Psoas muscle (tissue), 8 donors: ENCODE measurements around the gene APOLD1. TPM values are rescaled to one million over a fixed set of nuclear protein-coding genes. Genes with fewer than 3 reads are reported as not detected.

Experiments
- ATAC-seq, 4 donors: fragments of 200-7000 bp; cut with Tn5 transposase; one replicate each; pipeline ENCODE4 v1.9.1; 2020; ENCODE audit warnings: moderate library complexity in 3 of 4, mild to moderate bottlenecking in 2 of 4
- DNase-seq, 2 donors: peaks; one replicate each; pipeline ENCODE4 v3.0.0-alpha.2; 2020
- H3K27ac ChIP-seq: fragments of 200-600 bp; one replicate; pipeline ENCODE4 v1.8.0; 2022
- H3K27me3 ChIP-seq, 3 donors: fragments of 200-600 bp in 1 of 3; one replicate each; pipeline versions ENCODE4 v1.6.1 to v1.8.0; 2013 to 2022; ENCODE audit warnings: low read length in 2 of 3, mild to moderate bottlenecking in 2 of 3, moderate library complexity in 1 of 3; ENCODE audit not compliant: insufficient read depth in 3 of 3
- H3K36me3 ChIP-seq, 2 donors: fragments of 200-600 bp in 1 of 2; one replicate each; pipeline versions ENCODE4 v1.6.1 to v1.8.0; 2013 to 2022; ENCODE audit warnings: low read depth in 1 of 2, mild to moderate bottlenecking in 1 of 2, moderate library complexity in 1 of 2; ENCODE audit not compliant: insufficient read depth in 1 of 2
- H3K4me1 ChIP-seq: fragments of 200-600 bp; one replicate; pipeline ENCODE4 v1.8.0; 2022
- H3K4me3 ChIP-seq: fragments of 200-600 bp; one replicate; pipeline ENCODE4 v1.8.0; 2022; ENCODE audit warnings: mild to moderate bottlenecking
- H3K9me3 ChIP-seq: fragments of 200-600 bp; one replicate; pipeline ENCODE4 v1.8.0; 2022
- CTCF ChIP-seq: fragments of 200-600 bp; IDR thresholded peaks from one replicate; pipeline ENCODE4 v1.8.0; 2022; ENCODE audit warnings: antibody characterized with exemption
- WGBS, 3 donors: extraction: QIAGEN DNeasy Blood & Tissue Kit; methylation state at CpG; one replicate each; pipeline versions ENCODE4 v1.1.6 to v1.1.7; 2013; 5-methylcytosine and 5-hydroxymethylcytosine counted together
- intact Hi-C, 2 donors: fragments of 100-400 bp; cut with DNase I; formaldehyde crosslinking; loops; one replicate each; pipeline versions ENCODE4 v1.11.0 to v1.14.2; 2022
- polyA plus RNA-seq, 3 donors: library from polyadenylated mRNA; stranded (reverse); fragments of 200-250 nt; gene quantifications; one replicate each; pipeline ENCODE4 v1.2.3, GENCODE V29; 2013
- total RNA-seq, 4 donors: library from RNA; stranded (reverse); fragmentation: NEBNext Ultra II Directional in 2 of 4; extraction: Animal tissue kit (Norgen Biotek cat#: 25700) in 2 of 4; gene quantifications; one replicate each; pipeline versions ENCODE4 v1.2.1 to v1.2.4, GENCODE V29; 2021 to 2023
- donor health status: healthy with polysubstance abuse.
- donor health status: DM: no; HTN: no; CAD: no; lungs with moderate emphysema.
- donor health status: Bipolar disorder and iron deficiency.
- donor health status: healthy.
- donor health status: DM: yes; HTN: yes; CAD: no.
- donor health status: DM: no; HTN: no; CAD: no.
- donor health status: DM: no; HTN: no; CAD: no.
- donor health status: DM: yes; HTN: yes; CAD: no.

The APOLD1 gene
- total and polyA plus RNA-seq, 7 donors: 6.1 to 22.6 (median 17.0) TPM

DNA sequence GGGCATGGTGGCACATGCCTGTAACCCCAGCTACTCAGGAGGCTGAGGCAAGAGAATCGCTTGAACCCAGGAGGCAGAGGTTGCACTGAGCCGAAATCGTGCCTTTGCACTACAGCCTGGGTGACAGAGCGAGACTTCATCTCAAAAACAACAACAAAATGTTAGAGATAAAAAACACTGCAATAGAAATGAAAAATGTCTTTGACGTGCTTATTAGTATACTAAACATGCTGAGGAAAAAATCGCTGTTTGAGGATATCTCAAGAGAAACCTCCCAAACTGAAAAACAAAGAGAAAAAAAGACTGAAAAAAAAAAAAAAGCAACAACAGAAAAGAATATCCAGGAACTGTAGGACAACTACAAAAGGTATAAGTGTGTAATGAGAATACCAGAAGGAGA lies 15.2 kb upstream of the APOLD1 start:
- 96 to 97% (median 97%) methylated on average over 6 of the region's 6 CpGs for WGBS, 3 donors
- Histone ChIP-seq H3K36me3 (no peaks in the 10 kb centered on the region), H3K27ac (no peak overlapping the region), H3K27me3 (no peaks in the 10 kb centered on the region), H3K4me3 (no peak overlapping the region), H3K9me3 (peaks cover 4% of the 10 kb centered on the region), H3K4me1 (no peaks in the 10 kb centered on the region)
- ATAC-seq: no peak
- no peak for TF ChIP-seq CTCF
- intact Hi-C loops: no loop called here
- no peak for DNase-seq

DNA sequence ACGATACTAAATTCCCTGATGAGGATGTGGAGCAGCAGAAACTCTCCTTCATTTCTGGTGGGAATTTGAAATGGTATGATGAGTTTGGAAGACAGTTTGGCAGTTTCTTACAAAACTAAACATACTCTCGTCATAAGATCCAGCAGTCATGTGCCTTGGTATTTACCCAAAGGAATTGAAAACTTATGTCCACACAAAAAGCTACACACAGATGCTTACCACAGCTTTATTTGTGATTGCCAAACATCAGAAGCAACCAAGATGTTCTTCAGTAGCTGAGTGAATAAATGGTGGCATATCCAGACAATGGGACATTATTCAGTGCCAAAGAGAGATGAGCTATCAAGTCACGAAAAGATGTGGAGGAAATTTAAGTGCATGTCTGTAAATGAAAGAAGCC lies 10.7 kb upstream of the APOLD1 start:
- intact Hi-C loops: no loop called here
- H3K36me3 ChIP-seq: no peaks in the 10 kb centered on the region
- no peak for TF ChIP-seq CTCF
- no peak overlapping the region for H3K4me3 ChIP-seq
- ATAC-seq (no peak), DNase-seq (no peak)
- peaks cover 3% of the 10 kb centered on the region for H3K4me1 ChIP-seq
- H3K27ac ChIP-seq: no peak overlapping the region
- H3K27me3 ChIP-seq: no peaks in the 10 kb centered on the region
- WGBS, 3 donors: 83 to 87% (median 83%) methylated on average over 3 of the region's 3 CpGs
- H3K9me3 ChIP-seq: peaks cover 4% of the 10 kb centered on the region

DNA sequence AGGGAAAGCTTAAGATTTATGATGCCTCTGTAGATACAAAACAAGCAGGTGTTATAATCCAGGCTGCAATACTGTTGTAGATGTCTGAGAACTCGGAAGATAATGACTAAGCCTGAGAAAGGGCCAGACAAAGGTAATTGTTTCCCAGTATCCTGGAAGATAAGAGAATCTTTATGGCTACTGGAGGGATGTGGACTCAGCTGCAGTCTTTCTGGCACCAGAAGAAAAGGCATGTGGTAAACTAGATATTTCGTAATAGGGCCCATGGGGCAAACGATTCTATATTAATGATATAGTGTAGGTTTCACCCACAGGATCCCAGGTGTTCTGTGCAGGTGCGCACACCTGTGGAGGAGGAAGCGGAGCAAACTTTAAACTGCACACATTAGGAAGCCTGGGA lies 9.2 kb upstream of the APOLD1 start:
- H3K4me1 ChIP-seq: peaks cover 6% of the 10 kb centered on the region
- H3K4me3 ChIP-seq: no peak overlapping the region
- ATAC-seq: no peak
- no peaks in the 10 kb centered on the region for H3K36me3 ChIP-seq
- no peak for TF ChIP-seq CTCF
- no peak overlapping the region for H3K27ac ChIP-seq
- H3K27me3 ChIP-seq: no peaks in the 10 kb centered on the region
- H3K9me3 ChIP-seq: no peaks in the 10 kb centered on the region
- DNase-seq: no peak
- 63 to 70% (median 64%) methylated on average over 5 of the region's 5 CpGs for WGBS, 3 donors
- intact Hi-C loops: no loop called here

DNA sequence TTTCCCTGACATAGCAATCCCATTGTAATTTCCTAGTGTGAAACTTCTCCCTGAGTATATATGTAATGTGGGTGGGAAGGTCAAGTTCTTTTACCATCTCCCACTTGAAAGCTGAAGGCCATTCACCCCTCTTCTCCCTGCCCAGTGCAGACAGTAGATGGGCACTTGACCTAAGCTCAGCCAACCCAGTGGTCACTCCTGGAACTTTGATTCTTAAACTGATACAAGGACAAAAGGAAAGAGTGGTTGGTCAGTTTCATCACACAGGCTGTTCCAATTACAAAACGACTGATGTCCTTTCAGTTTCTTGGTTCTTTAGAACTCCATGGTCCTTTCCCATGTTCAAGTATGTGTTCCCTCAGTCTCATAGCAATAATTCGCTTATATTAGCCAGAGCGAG lies 8.4 kb upstream of the APOLD1 start:
- H3K27me3 ChIP-seq: no peaks in the 10 kb centered on the region
- peaks cover 6% of the 10 kb centered on the region for H3K4me1 ChIP-seq
- intact Hi-C loops: no loop called here
- no peaks in the 10 kb centered on the region for H3K36me3 ChIP-seq
- no peaks in the 10 kb centered on the region for H3K9me3 ChIP-seq
- ATAC-seq (no peak), DNase-seq (no peak)
- TF ChIP-seq CTCF: no peak
- WGBS, 3 donors: 78 to 81% (median 79%) methylated on average over 3 of the region's 3 CpGs
- no peak overlapping the region for H3K27ac ChIP-seq
- no peak overlapping the region for H3K4me3 ChIP-seq

DNA sequence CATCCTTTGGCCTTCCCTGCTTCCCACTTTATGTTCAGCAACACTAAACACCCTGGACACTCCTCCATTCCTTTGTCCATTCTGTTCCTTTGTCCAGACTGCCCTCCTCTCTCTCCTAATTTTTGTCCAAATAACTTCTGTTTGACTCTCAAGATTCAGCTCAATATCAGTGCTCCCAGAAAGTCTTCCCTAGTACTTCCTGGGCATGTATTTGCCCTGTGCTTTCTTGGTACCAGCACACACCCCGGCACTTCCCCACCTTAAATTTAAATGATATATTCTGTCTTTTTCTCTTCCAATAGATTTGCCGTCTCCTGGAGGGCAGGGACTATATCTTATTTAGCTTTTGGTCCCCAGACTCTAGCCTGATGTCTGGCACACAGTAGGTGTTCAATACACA lies 6.5 kb upstream of the APOLD1 start:
- no peaks in the 10 kb centered on the region for H3K36me3 ChIP-seq
- H3K27ac ChIP-seq: no peak overlapping the region
- peaks cover 6% of the 10 kb centered on the region for H3K4me1 ChIP-seq
- H3K27me3 ChIP-seq: no peaks in the 10 kb centered on the region
- no peaks in the 10 kb centered on the region for H3K9me3 ChIP-seq
- WGBS, 3 donors: 88 to 93% (median 93%) methylated on average over 2 of the region's 2 CpGs
- H3K4me3 ChIP-seq: no peak overlapping the region
- no peak for DNase-seq
- no peak for ATAC-seq
- TF ChIP-seq CTCF: no peak
- intact Hi-C loops: no loop called here
